ENCODE measurements around the gene TUBAL3.

The TUBAL3 gene

GRCh38 chr10:5376450-5376849 is 28.2 kb downstream of the TUBAL3 start:
- no peak for DNase-seq

- no peak for DNase-seq
Observed at GRCh38 chr10:5373891-5374611, 30.6 kb downstream of the TUBAL3 start.

- no peak for DNase-seq
Observed at GRCh38 chr10:5373307-5373706, 31.3 kb downstream of the TUBAL3 start.

- DNase-seq, result no peak
Observed at GRCh38 chr10:5370493-5371352, 33.9 kb downstream of the TUBAL3 start.

- no peak for DNase-seq
Observed at GRCh38 chr10:5369362-5370158, 35.1 kb downstream of the TUBAL3 start.

- DNase-seq, result peak; percentile 65
Observed at GRCh38 chr10:5365928-5366327, 38.7 kb downstream of the TUBAL3 start.

- no peak for DNase-seq
Observed at GRCh38 chr10:5364890-5365338, 39.7 kb downstream of the TUBAL3 start, which contains the start of gene UCN3. Gene UCN3, plus strand, starts transcription at chr10:5364966. Its CDS starts 8,755 bp downstream, at chr10:5373721.

GRCh38 chr10:5364374-5364773 is 40.3 kb downstream of the TUBAL3 start:
- no peak for DNase-seq

- no peak for DNase-seq
Observed at GRCh38 chr10:5362873-5363272, 41.8 kb downstream of the TUBAL3 start.

- no peak for DNase-seq
Observed at GRCh38 chr10:5361966-5362365, 42.7 kb downstream of the TUBAL3 start.

- DNase-seq, result no peak
Observed at GRCh38 chr10:5360318-5360915, 44.2 kb downstream of the TUBAL3 start.

- DNase-seq, result no peak
Observed at GRCh38 chr10:5356302-5356763, 48.3 kb downstream of the TUBAL3 start.

- no peak for DNase-seq
Observed at GRCh38 chr10:5355594-5356301, 48.9 kb downstream of the TUBAL3 start.

- no peak for DNase-seq
Observed at GRCh38 chr10:5354068-5354467, 50.6 kb downstream of the TUBAL3 start.

GRCh38 chr10:5349362-5349761 is 55.3 kb downstream of the TUBAL3 start:
- DNase-seq, result no peak

GRCh38 chr10:5346881-5347280 is 57.7 kb downstream of the TUBAL3 start:
- no peak for DNase-seq

GRCh38 chr10:5344746-5345145 is 59.9 kb downstream of the TUBAL3 start:
- DNase-seq, result no peak

- no peak for DNase-seq
Observed at GRCh38 chr10:5343979-5344378, 60.6 kb downstream of the TUBAL3 start.

GRCh38 chr10:5343561-5343960 is 61.1 kb downstream of the TUBAL3 start:
- DNase-seq, result peak; percentile 27

All from hematopoietic multipotent progenitor cell treated with erythropoietin and hydrocortisone succinate and interleukin-3 and kit ligand, for 8 days (in vitro differentiated cells).